Ectodermal cell (in vitro differentiated cells): Measurements from ENCODE around the gene TAF6.
"Not testable (repeated sequence)": the region's sequence is repeated elsewhere in the genome, so short reads cannot be mapped to it uniquely, and the experiment has no call there.

ENCODE experiments used
- H3K27ac ChIP-seq: 2 replicates; pipeline ENCODE4 v1.7.0; 2013; ENCODE audit warnings: mild to moderate bottlenecking, low read depth, low read length; ENCODE audit not compliant: insufficient read depth, poor library complexity, severe bottlenecking
- H3K27me3 ChIP-seq: 2 replicates; pipeline ENCODE4 v1.7.0; 2013; ENCODE audit warnings: mild to moderate bottlenecking, low read length; ENCODE audit not compliant: insufficient read depth, control insufficient read depth, poor library complexity, severe bottlenecking
- H3K36me3 ChIP-seq: one replicate; pipeline ENCODE4 v1.7.0; 2013; ENCODE audit warnings: low read length; ENCODE audit not compliant: control insufficient read depth, insufficient read depth
- H3K4me1 ChIP-seq: one replicate; pipeline ENCODE4 v1.7.0; 2013; ENCODE audit warnings: low read length; ENCODE audit not compliant: control insufficient read depth, insufficient read depth
- H3K4me3 ChIP-seq: 2 replicates; pipeline ENCODE4 v1.7.0; 2013; ENCODE audit warnings: low read depth, low read length, control low read depth; ENCODE audit not compliant: insufficient read depth
- H3K9me3 ChIP-seq: 2 replicates; pipeline ENCODE4 v1.7.0; 2013; ENCODE audit warnings: mild to moderate bottlenecking, low read length, moderate library complexity; ENCODE audit not compliant: control insufficient read depth
- WGBS, 2 experiments: methylation state at CpG; one replicate each; pipeline ENCODE4 v1.1.7; 2013; ENCODE audit warnings: missing lambda C conversion rate in 2 of 2; 5-methylcytosine and 5-hydroxymethylcytosine counted together

TAF6 gene

DNA sequence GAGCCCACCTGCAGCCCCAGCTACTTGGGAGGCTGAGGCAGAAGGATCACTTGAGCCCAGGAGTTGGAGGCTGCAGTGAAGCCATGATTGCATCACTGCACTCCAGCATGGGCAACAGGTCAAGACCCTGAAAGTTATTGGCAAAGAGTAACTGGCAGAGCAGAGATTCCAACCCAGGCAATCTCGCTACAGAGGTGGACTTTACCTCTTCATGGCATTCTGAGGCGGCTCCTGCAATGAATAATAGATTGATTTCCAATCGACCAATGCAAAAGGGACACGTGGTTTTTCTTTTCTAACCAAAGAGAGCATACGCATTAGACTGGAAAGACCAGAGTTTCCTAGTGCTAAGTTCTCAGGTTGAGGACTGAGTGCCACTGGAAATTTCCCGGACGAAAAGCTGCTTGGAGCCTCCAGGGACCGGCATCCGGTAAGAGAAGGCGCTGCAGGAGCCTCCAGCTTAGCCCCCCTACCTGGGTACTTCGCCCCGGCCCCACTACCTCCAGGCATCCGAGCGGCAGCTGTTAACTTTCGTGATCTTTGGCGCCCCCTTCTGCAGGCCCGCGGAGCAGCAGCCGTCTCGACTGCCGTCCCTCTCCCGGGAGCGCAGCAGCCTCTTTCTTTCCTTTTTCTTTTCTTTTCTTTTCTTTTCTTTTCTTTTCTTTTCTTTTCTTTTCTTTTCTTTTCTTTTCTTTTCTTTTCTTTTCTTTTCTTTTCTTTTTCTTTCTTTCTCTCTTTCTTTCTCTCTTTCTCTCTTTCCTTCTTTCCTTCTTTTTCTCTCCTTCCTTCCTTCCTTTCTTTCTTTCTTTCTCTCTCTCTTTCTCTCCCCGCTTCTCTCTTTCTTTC, 11.7 kb upstream of the TAF6 start:
- peaks cover 28% of the 10 kb centered on the region for H3K27me3 ChIP-seq
- H3K4me1 ChIP-seq, result peaks cover 7% of the 10 kb centered on the region
- H3K9me3 ChIP-seq, result no peaks in the 10 kb centered on the region
- 15% methylated on average over 24 of the region's 24 CpGs for WGBS, 2 experiments
- no peaks in the 10 kb centered on the region for H3K36me3 ChIP-seq
- no peak overlapping the region for H3K27ac ChIP-seq
- no peak overlapping the region for H3K4me3 ChIP-seq

DNA sequence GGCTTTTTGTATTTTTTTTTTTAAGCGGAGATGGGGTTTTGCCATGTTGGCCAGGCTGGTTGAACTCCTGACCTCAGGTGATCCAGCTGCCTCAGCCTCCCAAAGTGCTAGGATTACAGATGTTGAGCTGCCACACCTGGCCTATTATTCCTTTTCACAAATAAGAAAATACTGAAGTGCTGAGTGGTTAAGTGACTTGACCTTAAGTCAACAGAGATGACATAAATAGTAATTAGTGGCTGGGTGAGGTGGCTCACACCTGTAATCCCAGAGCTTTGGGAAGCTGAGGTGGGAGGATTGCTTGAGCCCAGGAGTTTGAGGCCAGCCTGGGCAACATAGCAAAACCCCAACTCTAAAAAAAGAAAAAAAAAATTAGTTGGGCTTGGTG, 11.1 kb upstream of the TAF6 start:
- not testable (repeated sequence) for H3K27ac ChIP-seq, H3K4me1 ChIP-seq, H3K9me3 ChIP-seq, H3K36me3 ChIP-seq, H3K4me3 ChIP-seq
- peaks cover 28% of the 10 kb centered on the region for H3K27me3 ChIP-seq
- 88 to 89% methylated on average over 1 of the region's 1 CpG for WGBS, 2 experiments

DNA sequence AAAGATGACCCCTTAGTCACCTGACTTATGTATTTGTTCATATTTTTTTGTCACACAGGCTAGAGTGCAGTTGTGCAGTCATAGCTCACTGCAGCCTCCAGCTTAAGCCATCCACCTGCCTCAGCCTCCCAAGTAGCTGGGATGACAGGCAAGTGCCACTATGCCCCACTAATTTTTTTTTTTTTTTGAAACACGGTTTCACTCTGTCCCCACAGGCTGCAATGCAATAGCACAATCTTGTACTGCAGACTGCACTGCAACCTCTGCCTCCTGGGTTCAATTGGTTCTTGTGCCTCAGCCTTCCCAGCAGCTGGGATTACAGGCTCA, 9.4 kb upstream of the TAF6 start:
- 60 to 78% methylated on average over 1 of the region's 1 CpG for WGBS, 2 experiments
- Histone ChIP-seq H3K36me3 (no peaks in the 10 kb centered on the region), H3K27ac (no peak overlapping the region), H3K27me3 (peaks cover 28% of the 10 kb centered on the region), H3K4me3 (no peak overlapping the region), H3K4me1 (peaks cover 7% of the 10 kb centered on the region), H3K9me3 (no peaks in the 10 kb centered on the region)

DNA sequence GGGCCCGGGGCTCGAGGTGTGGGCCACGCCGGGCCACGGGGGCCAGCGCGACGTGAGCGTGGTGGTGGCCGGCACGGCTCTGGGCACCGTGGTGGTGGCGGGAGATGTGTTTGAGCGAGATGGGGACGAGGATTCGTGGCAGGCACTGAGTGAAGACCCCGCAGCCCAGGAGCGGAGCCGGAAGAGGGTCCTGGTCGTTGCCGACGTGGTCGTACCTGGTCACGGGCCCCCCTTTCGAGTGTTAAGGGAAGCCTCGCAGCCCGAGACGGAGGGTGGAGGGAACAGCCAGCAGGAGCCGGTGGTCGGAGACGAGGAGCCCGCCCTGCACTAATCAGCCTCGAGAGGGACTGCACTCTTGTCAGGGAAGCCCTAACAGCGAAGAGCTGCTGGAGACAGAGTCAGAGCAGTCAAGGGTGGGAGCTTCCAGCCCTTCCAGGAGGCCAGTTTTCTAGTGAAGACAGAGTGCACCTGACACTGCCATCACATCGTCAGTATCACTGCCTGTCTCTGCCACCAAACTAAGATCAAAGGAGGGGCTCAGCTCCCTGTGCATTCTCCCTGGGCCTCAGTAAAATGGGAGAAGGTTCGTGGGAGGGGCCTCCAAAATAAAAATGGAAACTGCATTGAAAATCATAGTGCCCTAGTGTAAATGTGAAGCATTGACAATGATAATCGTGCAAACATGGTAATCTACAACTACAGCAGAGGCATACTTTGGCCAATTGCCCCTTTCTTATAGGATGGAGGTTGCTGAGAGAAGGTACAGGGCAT, 8.9 kb upstream of the TAF6 start:
- Histone ChIP-seq H3K27ac (no peak overlapping the region), H3K4me3 (peak overlapping the region; percentile 58), H3K36me3 (no peaks in the 10 kb centered on the region), H3K9me3 (no peaks in the 10 kb centered on the region), H3K27me3 (peaks cover 28% of the 10 kb centered on the region), H3K4me1 (peaks cover 7% of the 10 kb centered on the region)
- WGBS, 2 experiments, result 6 to 8% methylated on average over 37 of the region's 37 CpGs

DNA sequence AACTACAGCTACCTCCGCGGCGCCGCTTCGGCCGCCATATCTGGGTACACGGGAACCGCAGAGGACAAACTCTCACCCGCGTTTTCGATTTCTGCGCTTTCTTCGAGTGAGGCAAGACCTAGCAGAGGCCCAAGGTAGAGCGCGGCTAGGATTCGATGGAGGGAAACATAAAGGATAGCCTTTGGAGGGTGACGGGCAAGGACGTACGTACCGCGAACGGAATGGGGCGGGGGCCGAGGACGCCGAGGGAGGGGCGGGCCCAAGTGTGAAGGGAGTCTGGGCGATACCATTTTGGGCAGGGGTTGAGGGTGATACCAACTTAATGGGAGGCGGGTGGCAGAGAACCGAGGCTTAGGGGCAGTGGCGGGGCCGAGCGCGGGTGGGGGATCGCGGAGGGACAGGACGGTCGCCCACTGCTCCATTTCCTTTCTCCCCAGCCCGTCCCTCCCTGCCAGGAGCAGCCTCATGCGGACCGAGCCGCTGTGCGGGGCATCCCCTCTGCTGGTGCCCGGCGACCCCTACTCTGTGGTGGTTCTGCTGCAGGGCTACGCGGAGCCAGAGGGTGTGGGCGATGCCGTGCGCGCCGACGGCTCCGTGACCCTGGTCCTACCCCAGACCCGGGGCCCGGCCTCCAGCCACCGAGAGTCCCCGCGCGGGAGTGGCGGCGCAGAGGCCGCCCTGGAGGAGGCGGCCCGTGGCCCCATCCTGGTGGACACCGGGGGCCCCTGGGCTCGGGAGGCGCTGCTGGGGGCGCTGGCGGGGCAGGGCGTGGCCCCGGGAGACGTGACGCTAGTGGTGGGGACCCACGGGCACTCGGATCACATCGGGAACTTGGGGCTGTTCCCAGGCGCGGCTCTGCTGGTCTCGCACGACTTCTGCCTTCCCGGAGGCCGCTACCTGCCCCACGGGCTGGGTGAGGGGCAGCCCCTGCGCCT, 8.0 kb upstream of the TAF6 start, which contains the start of gene MBLAC1:
TSS of gene MBLAC1 (plus strand) at position 37 of the 935 bp plus-strand sequence. CDS start at position 466, 429 bp downstream.
- no peaks in the 10 kb centered on the region for H3K9me3 ChIP-seq
- peak within 1 kb of the TSS; percentile 58 for H3K4me3 ChIP-seq
- H3K36me3 ChIP-seq, result no peaks in the 10 kb centered on the region
- peaks cover 28% of the 10 kb centered on the region for H3K27me3 ChIP-seq
- peak within 1 kb of the TSS; percentile 82 for H3K27ac ChIP-seq
- 1% methylated on average over 85 of the region's 85 CpGs for WGBS, 2 experiments
- H3K4me1 ChIP-seq, result peaks cover 7% of the 10 kb centered on the region

DNA sequence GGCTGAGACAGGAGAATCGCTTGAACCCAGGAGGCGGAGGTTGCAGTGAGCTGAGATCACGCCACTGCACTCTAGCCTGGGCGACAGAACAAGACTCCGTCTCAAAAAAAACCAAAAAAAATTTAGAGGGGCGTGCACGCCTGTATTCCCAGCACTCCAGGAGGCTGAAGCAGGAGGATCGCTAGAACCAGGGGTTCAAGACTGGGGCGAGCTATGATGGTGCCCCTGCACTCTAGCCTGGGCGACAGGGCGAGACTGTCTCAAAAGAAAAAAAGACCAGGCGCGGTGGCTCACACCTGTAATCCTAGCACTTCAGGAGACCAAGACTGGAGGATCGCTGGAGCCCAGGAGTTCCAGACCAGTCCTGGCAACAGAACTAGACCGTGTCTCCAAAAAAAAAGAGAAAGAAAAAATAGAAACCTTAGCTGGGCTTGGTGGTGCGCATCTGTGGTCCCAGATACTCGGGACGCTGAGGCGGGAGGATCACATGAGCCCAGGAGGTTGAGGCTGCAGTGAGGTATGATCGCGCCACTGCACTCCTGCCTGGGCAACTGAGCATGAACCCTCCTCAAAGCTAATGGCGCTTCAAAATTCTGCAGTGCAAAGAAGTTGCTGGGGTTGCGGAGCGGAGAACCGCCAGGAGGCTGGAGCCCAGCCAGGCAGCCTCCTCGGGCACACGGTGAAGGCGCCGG, 7.2 kb upstream of the TAF6 start:
- Histone ChIP-seq H3K27ac (peak overlapping the region; percentile 82), H3K36me3 (no peaks in the 10 kb centered on the region), H3K27me3 (peaks cover 28% of the 10 kb centered on the region), H3K4me3 (peak overlapping the region; percentile 58), H3K4me1 (peaks cover 7% of the 10 kb centered on the region), H3K9me3 (no peaks in the 10 kb centered on the region)
- whole genome bisulfite sequencing, 2 experiments, result 23 to 24% methylated on average over 29 of the region's 29 CpGs

DNA sequence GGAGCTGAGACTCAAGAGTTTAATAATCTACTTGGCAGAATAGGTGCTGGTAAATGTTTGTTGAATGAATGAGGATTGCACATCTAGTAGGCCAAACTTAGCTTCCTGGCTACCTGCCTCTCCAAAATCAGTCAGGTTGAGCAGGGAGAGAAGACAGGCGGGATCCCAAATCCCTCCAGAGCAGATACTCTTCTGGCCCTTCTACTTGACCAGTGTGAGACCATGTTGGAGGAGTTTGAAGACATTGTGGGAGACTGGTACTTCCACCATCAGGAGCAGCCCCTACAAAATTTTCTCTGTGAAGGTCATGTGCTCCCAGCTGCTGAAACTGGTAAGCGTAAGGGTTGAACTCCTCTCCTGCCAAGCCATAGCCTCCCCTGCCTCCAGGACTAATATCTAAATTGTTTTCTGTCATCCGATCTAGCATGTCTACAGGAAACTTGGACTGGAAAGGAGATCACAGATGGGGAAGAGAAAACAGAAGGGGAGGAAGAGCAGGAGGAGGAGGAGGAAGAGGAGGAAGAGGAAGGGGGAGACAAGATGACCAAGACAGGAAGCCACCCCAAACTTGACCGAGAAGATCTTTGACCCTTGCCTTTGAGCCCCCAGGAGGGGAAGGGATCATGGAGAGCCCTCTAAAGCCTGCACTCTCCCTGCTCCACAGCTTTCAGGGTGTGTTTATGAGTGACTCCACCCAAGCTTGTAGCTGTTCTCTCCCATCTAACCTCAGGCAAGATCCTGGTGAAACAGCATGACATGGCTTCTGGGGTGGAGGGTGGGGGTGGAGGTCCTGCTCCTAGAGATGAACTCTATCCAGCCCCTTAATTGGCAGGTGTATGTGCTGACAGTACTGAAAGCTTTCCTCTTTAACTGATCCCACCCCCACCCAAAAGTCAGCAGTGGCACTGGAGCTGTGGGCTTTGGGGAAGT, 5.4 kb upstream of the TAF6 start:
- Histone ChIP-seq H3K4me1 (peaks cover 10% of the 10 kb centered on the region), H3K27me3 (peaks cover 22% of the 10 kb centered on the region), H3K27ac (no peak overlapping the region), H3K36me3 (no peaks in the 10 kb centered on the region), H3K9me3 (no peaks in the 10 kb centered on the region), H3K4me3 (no peak overlapping the region)
- WGBS, 2 experiments, result 96 to 98% methylated on average over 4 of the region's 4 CpGs

DNA sequence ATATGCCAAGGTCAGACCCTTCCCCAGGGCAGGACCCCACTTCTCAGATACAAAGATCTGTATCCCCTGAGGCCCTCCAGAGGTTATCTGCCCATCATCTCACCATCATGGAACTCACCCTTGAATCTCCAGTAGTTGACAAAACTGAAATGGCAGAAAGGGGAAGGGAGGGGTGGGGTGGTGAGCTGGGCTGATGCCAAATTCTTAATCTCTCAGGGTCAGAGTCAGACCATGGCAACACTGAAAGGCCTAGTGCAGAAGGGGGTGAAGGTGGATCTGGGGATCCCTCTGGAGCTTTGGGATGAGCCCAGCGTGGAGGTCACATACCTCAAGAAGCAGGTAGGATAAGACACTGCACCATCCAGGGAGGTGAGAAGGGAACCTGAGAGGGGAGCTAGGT, 3.4 kb upstream of the TAF6 start:
- WGBS, 2 experiments, result 91 to 100% methylated on average over 1 of the region's 1 CpG
- H3K27me3 ChIP-seq, result peaks cover 3% of the 10 kb centered on the region
- H3K9me3 ChIP-seq, result no peaks in the 10 kb centered on the region
- no peak overlapping the region for H3K27ac ChIP-seq
- no peaks in the 10 kb centered on the region for H3K36me3 ChIP-seq
- H3K4me1 ChIP-seq, result peaks cover 3% of the 10 kb centered on the region
- no peak overlapping the region for H3K4me3 ChIP-seq

DNA sequence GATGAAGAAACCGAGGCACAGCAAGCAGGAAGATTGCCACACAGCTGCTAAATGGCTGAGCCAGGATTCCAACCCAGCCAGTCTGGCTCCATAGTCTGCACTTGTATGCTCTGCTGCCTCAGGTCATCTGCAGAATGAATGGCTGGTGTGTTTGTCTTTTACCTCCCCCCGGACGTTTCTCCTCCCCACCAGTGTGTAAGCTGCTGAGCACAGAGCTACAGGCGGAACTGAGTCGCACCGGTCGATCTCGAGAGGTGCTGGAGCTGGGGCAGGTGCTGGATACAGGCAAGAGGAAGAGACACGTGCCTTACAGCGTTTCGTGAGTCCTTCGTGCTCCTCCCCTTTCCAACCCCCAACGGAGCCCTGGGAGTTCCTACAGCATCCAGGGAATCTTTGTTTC, 2.9 kb upstream of the TAF6 start:
- Histone ChIP-seq H3K4me3 (no peak overlapping the region), H3K9me3 (no peaks in the 10 kb centered on the region), H3K36me3 (no peaks in the 10 kb centered on the region), H3K27ac (no peak overlapping the region), H3K4me1 (peaks cover 3% of the 10 kb centered on the region), H3K27me3 (no peaks in the 10 kb centered on the region)
- 77 to 83% methylated on average over 13 of the region's 13 CpGs for WGBS, 2 experiments
